HepG2 (cell line): ENCODE data around the gene CASZ1.

Source experiments
- CC2D1A ChIP-seq: sonication (generic); formaldehyde crosslinking; IDR thresholded peaks from 2 replicates; pipeline ENCODE4 v1.8.1; 2023; ENCODE audit warnings: mild to moderate bottlenecking, missing genetic modification reagents
- CTCF ChIP-seq: sonication (generic); formaldehyde crosslinking; IDR thresholded peaks from 2 replicates; pipeline ENCODE4 v1.5.0; 2020; ENCODE audit warnings: mild to moderate bottlenecking, missing genetic modification reagents, moderate library complexity
- DNMT1 ChIP-seq: sonication (generic); formaldehyde crosslinking; IDR thresholded peaks from 2 replicates; pipeline ENCODE4 v1.5.1; 2020; ENCODE audit warnings: mild to moderate bottlenecking, missing genetic modification reagents
- ESRRA ChIP-seq: sonication (generic); formaldehyde crosslinking; IDR thresholded peaks from 2 replicates; pipeline ENCODE4 v1.5.1; 2020; ENCODE audit warnings: mild to moderate bottlenecking, low read depth, missing genetic modification reagents
- HNRNPK ChIP-seq: fragments of 200-400 bp; formaldehyde crosslinking; IDR thresholded peaks from 2 replicates; pipeline ENCODE4 v1.6.1; 2018; ENCODE audit warnings: low read length, low read depth, moderate library complexity, mild to moderate bottlenecking; ENCODE audit not compliant: poor library complexity, severe bottlenecking
- NONO ChIP-seq, 2 experiments: fragments of 450-650 bp in 1 of 2; sonication (generic) in 1 of 2; formaldehyde crosslinking in 1 of 2; IDR thresholded peaks in 1 of 2; conservative IDR thresholded peaks in 1 of 2; 2 replicates each; pipeline versions ENCODE4 v1.6.1 to v1.8.0; 2017 to 2022; ENCODE audit warnings: mild to moderate bottlenecking in 1 of 2, missing genetic modification reagents in 1 of 2, moderate library complexity in 1 of 2
- PAXIP1 ChIP-seq: sonication (generic); formaldehyde crosslinking; conservative IDR thresholded peaks from 2 replicates; pipeline ENCODE4 v1.4.0; 2020; ENCODE audit warnings: mild to moderate bottlenecking, missing genetic modification reagents, moderate library complexity
- RAD21 ChIP-seq: fragments of 450-650 bp; formaldehyde crosslinking; IDR thresholded peaks from 2 replicates; pipeline ENCODE4 v1.5.0; 2020; ENCODE audit warnings: mild to moderate bottlenecking
- REL ChIP-seq: sonication (generic); formaldehyde crosslinking; conservative IDR thresholded peaks from 2 replicates; pipeline ENCODE4 v1.8.0; 2022; ENCODE audit warnings: mild to moderate bottlenecking, missing genetic modification reagents, moderate library complexity
- ZNF564 ChIP-seq: sonication (generic); formaldehyde crosslinking; IDR thresholded peaks from 2 replicates; pipeline ENCODE4 v1.8.1; 2023; ENCODE audit warnings: mild to moderate bottlenecking, missing genetic modification reagents

- no peak for TF ChIP-seq NONO (IDR thresholded peaks at IDR 0.05)
- TF ChIP-seq NONO (CRISPR knock-in tag; conservative IDR thresholded peaks at IDR 0.05): no peak
- no peak for TF ChIP-seq DNMT1 (CRISPR knock-in tag)
- TF ChIP-seq REL (CRISPR knock-in tag): no peak
- TF ChIP-seq PAXIP1 (CRISPR knock-in tag): no peak
- no peak for TF ChIP-seq CC2D1A (CRISPR knock-in tag)
- no peak for TF ChIP-seq HNRNPK
- no peak for TF ChIP-seq CTCF (CRISPR knock-in tag)
- TF ChIP-seq RAD21 (CRISPR knock-in tag): no peak
- no peak for TF ChIP-seq ZNF564 (CRISPR knock-in tag)
- no peak for TF ChIP-seq ESRRA (CRISPR knock-in tag)
These were observed 75.8 kb downstream of the CASZ1 start for GRCh38 chr1:10720635-10721034.
